HL-60 (cell line): ENCODE data around the gene SAG.
A peak's percentile ranks its signal among the peaks of the same experiment; 100 is the strongest.

Experiments used
- DNase-seq, 2 experiments: peaks; one replicate each; pipeline ENCODE4 v3.0.0-alpha.2; 2010 to 2020; ENCODE audit warnings: low read depth in 1 of 2, low spot score in 1 of 2
- H3K27ac ChIP-seq: fragments of 250-450 bp; sonication (Bioruptor Pico); replicated peaks from 2 replicates; pipeline ENCODE4 v1.5.1; 2020; ENCODE audit warnings: mild to moderate bottlenecking, moderate library complexity
- H3K27me3 ChIP-seq: fragments of 250-450 bp; sonication (Bioruptor Pico); 2 replicates; pipeline ENCODE4 v1.5.1; 2021; ENCODE audit warnings: mild to moderate bottlenecking, moderate library complexity; ENCODE audit not compliant: insufficient read depth, poor library complexity, severe bottlenecking
- H3K4me3 ChIP-seq: replicated peaks from 2 replicates; pipeline ENCODE4 v1.5.1; 2011; ENCODE audit warnings: mild to moderate bottlenecking, control low read depth, low read length; ENCODE audit not compliant: insufficient read depth
- GABPA ChIP-seq: IDR thresholded peaks from 2 replicates; pipeline ENCODE4 v1.6.1; 2012; ENCODE audit warnings: low read depth
- POLR2AphosphoS5 ChIP-seq: IDR thresholded peaks from 2 replicates; pipeline ENCODE4 v1.6.1; 2012; ENCODE audit warnings: low read depth
- REST ChIP-seq: IDR thresholded peaks from 2 replicates; pipeline ENCODE4 v1.6.1; 2012; ENCODE audit warnings: low read depth; ENCODE audit not compliant: insufficient replicate concordance
- SPI1 ChIP-seq: IDR thresholded peaks from 2 replicates; pipeline ENCODE4 v1.6.1; 2012; ENCODE audit warnings: low read depth, mild to moderate bottlenecking, borderline replicate concordance
- TF ChIP-seq, protein P1 (sequence below): IDR thresholded peaks from one replicate; pipeline ENCODE4 v1.5.1; 2011; ENCODE audit warnings: low read length, control low read depth, inconsistent platforms; ENCODE audit not compliant: insufficient read depth

The SAG gene

GRCh38 chr2:233352141-233352842 lies 44.7 kb downstream of the SAG start:
- TF ChIP-seq GABPA (no peak), SPI1 (no peak), POLR2AphosphoS5 (no peak), REST (no peak)
- TF ChIP-seq, protein P1, sequence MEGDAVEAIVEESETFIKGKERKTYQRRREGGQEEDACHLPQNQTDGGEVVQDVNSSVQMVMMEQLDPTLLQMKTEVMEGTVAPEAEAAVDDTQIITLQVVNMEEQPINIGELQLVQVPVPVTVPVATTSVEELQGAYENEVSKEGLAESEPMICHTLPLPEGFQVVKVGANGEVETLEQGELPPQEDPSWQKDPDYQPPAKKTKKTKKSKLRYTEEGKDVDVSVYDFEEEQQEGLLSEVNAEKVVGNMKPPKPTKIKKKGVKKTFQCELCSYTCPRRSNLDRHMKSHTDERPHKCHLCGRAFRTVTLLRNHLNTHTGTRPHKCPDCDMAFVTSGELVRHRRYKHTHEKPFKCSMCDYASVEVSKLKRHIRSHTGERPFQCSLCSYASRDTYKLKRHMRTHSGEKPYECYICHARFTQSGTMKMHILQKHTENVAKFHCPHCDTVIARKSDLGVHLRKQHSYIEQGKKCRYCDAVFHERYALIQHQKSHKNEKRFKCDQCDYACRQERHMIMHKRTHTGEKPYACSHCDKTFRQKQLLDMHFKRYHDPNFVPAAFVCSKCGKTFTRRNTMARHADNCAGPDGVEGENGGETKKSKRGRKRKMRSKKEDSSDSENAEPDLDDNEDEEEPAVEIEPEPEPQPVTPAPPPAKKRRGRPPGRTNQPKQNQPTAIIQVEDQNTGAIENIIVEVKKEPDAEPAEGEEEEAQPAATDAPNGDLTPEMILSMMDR = no peak
- DNase-seq = no peak
- Histone ChIP-seq H3K27ac (no peak overlapping the region), H3K4me3 (no peak overlapping the region), H3K27me3 (no peaks in the 10 kb centered on the region)

DNA sequence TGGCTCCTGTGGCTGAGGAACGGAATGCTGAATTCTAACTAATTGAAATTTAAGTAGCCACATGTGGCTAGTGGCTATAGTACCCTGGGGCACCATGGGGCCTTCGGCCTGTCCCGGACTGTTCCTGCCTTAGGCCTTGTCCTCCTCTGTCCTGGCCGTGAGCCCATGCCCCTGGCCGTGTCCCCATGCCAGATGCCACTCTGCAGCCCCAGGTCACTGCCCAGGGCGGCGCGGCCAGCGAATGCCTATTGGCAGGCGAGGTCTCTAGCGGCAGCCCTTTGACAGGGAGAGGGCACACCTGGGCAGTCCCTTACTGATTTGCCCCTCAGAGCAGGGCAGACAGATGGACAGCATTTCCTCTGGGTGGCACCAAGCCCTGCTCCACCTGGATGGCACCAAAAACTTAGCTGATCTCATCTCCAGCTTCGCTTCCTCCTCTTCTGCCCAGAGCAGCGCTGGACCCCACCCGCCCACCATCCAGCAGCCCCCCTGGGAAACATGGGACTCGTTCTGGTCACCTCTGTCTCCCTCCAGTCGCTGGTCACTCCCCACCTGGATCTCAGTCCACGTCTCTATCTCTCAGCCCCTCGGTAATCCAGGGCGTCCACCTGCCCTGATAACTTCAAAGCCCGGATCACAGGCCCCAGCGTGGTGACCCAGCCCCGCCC lies 45.6 kb downstream of the SAG start:
- DNase-seq = no peak
- no peaks in the 10 kb centered on the region for H3K27me3 ChIP-seq
- peak overlapping the region; percentile 56; the same call in 1 of the 2 replicates for H3K27ac ChIP-seq
- no peak overlapping the region for H3K4me3 ChIP-seq
- TF ChIP-seq REST = no peak
- TF ChIP-seq, protein P1 = no peak
- no peak for TF ChIP-seq SPI1
- TF ChIP-seq POLR2AphosphoS5 = no peak
- no peak for TF ChIP-seq GABPA

- DNase-seq = peak in 1 of 2 experiments; percentile 42
- no peak for TF ChIP-seq POLR2AphosphoS5
- TF ChIP-seq REST = no peak
- no peak for TF ChIP-seq SPI1
- TF ChIP-seq GABPA = no peak
- TF ChIP-seq, protein P1 = no peak
- Histone ChIP-seq H3K27ac (peak within 1 kb of the TSS; percentile 56), H3K4me3 (peak within 1 kb of the TSS; percentile 90), H3K27me3 (no peaks in the 10 kb centered on the region)
Measured at GRCh38 chr2:233353769-233354499, 46.3 kb downstream of the SAG start, which contains the start of gene DGKD. TSS of gene DGKD (plus strand) at chr2:233354494. CDS start at chr2:233354519, 25 bp downstream.
